Tibial nerve (tissue), 4 donors: Measurements from ENCODE around the gene DNAI7.

Experiments used
- CTCF ChIP-seq, 5 experiments: fragments of 200-600 bp in 3 of 5; fragments of 450-650 bp in 2 of 5; sonication (generic) in 3 of 5; IDR thresholded peaks; one replicate each; pipeline ENCODE4 v1.5.1; 2016 to 2019; ENCODE audit warnings: antibody characterized with exemption in 5 of 5, mild to moderate bottlenecking in 3 of 5, moderate library complexity in 2 of 5
- EP300 ChIP-seq, 2 donors: sonication (generic); formaldehyde crosslinking; IDR thresholded peaks; one replicate each; pipeline ENCODE4 v1.6.1; 2017; ENCODE audit warnings: antibody characterized with exemption in 2 of 2, mild to moderate bottlenecking in 1 of 2
- POLR2A ChIP-seq, 2 donors: fragments of 450-650 bp; IDR thresholded peaks; one replicate each; pipeline ENCODE4 v1.6.1; 2017; ENCODE audit warnings: antibody characterized with exemption in 2 of 2, mild to moderate bottlenecking in 2 of 2, moderate library complexity in 2 of 2

- TF ChIP-seq POLR2A (IDR thresholded peaks at IDR 0.05) (no peak), CTCF (IDR thresholded peaks at IDR 0.05) (no peak), EP300 (IDR thresholded peaks at IDR 0.05) (no peak)
Measured at GRCh38 chr12:25197608-25198007, 2.6 kb upstream of the DNAI7 start.
